CD4-positive, alpha-beta memory T cell (primary cell): ENCODE measurements around the gene PDZD4. TPM values are rescaled to one million over a fixed set of nuclear protein-coding genes. Genes with fewer than 3 reads are reported as not detected.

Source experiments
- CTCF ChIA-PET: fragments of 350-600 bp; sonication (Branson Sonifier 250); formaldehyde crosslinking; loops from one replicate; lab custom pipeline; 2021; ENCODE audit warnings: inconsistent platforms; ENCODE audit not compliant: partially characterized antibody; lab: Charles Lee
- POLR2A ChIA-PET: fragments of 350-600 bp; sonication (Branson Sonifier 250); formaldehyde crosslinking; loops from one replicate; lab custom pipeline; 2021; ENCODE audit not compliant: partially characterized antibody; lab: Charles Lee
- DNase-seq, 5 donors: peaks; one replicate each; pipeline versions ENCODE4 v3.0.0 to v3.0.0-alpha.2; 2020 to 2022; ENCODE audit warnings: mixed read lengths in 1 of 5
- H3K27ac ChIP-seq: one replicate; pipeline ENCODE4 v1.7.0; 2013; ENCODE audit warnings: low read depth, low read length
- H3K27me3 ChIP-seq: 2 replicates; pipeline ENCODE4 v1.7.0; 2013; ENCODE audit warnings: mild to moderate bottlenecking, low read length, moderate library complexity; ENCODE audit not compliant: insufficient read depth
- H3K36me3 ChIP-seq: 2 replicates; pipeline ENCODE4 v1.7.0; 2013; ENCODE audit warnings: mild to moderate bottlenecking, low read length, moderate library complexity; ENCODE audit not compliant: insufficient read depth
- H3K4me1 ChIP-seq: 2 replicates; pipeline ENCODE4 v1.7.0; 2013; ENCODE audit warnings: mild to moderate bottlenecking, low read length, moderate library complexity; ENCODE audit not compliant: insufficient read depth
- H3K4me3 ChIP-seq, 2 donors: one replicate each; pipeline ENCODE4 v1.7.0; 2013; ENCODE audit warnings: low read length in 2 of 2, mild to moderate bottlenecking in 1 of 2
- H3K9me3 ChIP-seq, 2 donors: one replicate each; pipeline ENCODE4 v1.7.0; 2013; ENCODE audit warnings: low read length in 2 of 2, control low read depth in 1 of 2; ENCODE audit not compliant: control insufficient read depth in 1 of 2
- H3K27ac Mint-ChIP-seq, 7 donors: one replicate each; pipeline ENCODE4 v1.8.0; 2020 to 2021; ENCODE audit warnings: mixed read lengths in 7 of 7, mild to moderate bottlenecking in 6 of 7, inconsistent platforms in 3 of 7, moderate library complexity in 3 of 7
- H3K27me3 Mint-ChIP-seq, 2 donors: one replicate each; pipeline ENCODE4 v1.8.0; 2020 to 2021; ENCODE audit warnings: mixed read lengths in 2 of 2
- H3K36me3 Mint-ChIP-seq, 2 donors: one replicate each; pipeline ENCODE4 v1.8.0; 2020 to 2021; ENCODE audit warnings: mixed read lengths in 2 of 2, inconsistent platforms in 1 of 2, mild to moderate bottlenecking in 1 of 2
- H3K4me1 Mint-ChIP-seq, 4 donors: one replicate each; pipeline ENCODE4 v1.8.0; 2020 to 2021; ENCODE audit warnings: mixed read lengths in 4 of 4, mild to moderate bottlenecking in 1 of 4
- H3K4me3 Mint-ChIP-seq, 8 donors: one replicate each; pipeline ENCODE4 v1.8.0; 2020 to 2021; ENCODE audit warnings: mixed read lengths in 8 of 8, mild to moderate bottlenecking in 7 of 8, moderate library complexity in 6 of 8, inconsistent platforms in 3 of 8
- H3K9me3 Mint-ChIP-seq, 8 donors: one replicate each; pipeline ENCODE4 v1.8.0; 2020 to 2021; ENCODE audit warnings: mixed read lengths in 8 of 8, mild to moderate bottlenecking in 5 of 8, inconsistent platforms in 3 of 8, moderate library complexity in 1 of 8
- intact Hi-C: fragments of 100-400 bp; cut with micrococcal nuclease; formaldehyde crosslinking; loops from one replicate; pipeline ENCODE4 v1.15.1; 2023
- polyA plus RNA-seq, 2 donors: library from polyadenylated mRNA; unstranded; fragments of 300-500 nt; fragmentation: Illumina TruSeq; gene quantifications; one replicate each; pipeline ENCODE4 v1.2.3, GENCODE V29; 2021
- total RNA-seq, 2 experiments: library from RNA; stranded (reverse); gene quantifications; one replicate each; pipeline ENCODE4 v1.2.3, GENCODE V29; 2021

PDZD4 gene
- total and polyA plus RNA-seq, 4 experiments from 2014 or later, result 0.47 to 5.0 (median 3.5) TPM

DNA sequence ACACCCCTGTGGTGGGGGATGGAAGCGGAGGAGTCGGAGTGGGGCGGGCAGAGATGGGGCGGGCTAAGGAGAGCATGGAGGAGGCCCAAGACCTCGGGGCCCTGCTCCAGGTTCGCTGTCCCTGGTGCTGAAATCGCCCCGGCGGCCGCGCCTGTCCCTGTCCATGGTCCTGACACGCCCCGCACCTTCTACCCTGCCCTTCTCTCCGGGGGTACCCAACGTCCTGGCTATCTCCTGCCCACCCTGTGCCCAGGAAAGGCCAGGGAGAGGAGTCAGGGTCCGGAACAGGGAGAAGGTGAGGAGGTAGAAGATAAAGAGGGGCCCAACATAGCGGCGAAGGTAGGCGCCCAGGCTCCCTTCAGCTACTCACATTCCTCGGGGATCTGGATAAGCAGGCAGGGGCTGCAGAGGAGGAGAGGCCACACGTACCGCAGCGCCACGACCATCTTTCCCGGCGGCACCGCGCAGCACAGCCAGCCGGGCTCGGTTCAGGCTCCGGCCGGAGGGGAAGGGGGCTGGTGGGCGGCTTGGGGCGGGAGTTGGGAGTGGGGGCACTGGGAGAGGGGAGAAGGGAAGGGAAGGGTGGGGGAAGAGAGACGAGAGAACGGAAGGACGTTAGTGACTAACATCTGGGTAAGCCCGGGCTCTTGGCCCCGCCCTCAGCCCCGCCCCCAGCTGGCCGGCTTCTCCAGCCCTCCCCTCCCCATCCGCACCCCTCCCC, 45.2 kb upstream of the PDZD4 start:
- Mint-ChIP-seq H3K9me3 (peaks cover 0 to 3% (median 0%) of the 10 kb centered on the region in 8 donors), H3K4me1 (peaks cover 4 to 20% (median 11%) of the 10 kb centered on the region in 4 donors), H3K27ac (peak overlapping the region in 3 of 7 donors; percentile 46 to 73 (median 68)), H3K4me3 (peak overlapping the region in 1 of 8 donors; percentile 6), H3K27me3 (peaks cover 6 to 13% of the 10 kb centered on the region in 2 donors), H3K36me3 (no peaks in the 10 kb centered on the region)
- Histone ChIP-seq H3K27me3 (no peaks in the 10 kb centered on the region), H3K27ac (no peak overlapping the region), H3K4me3 (no peak overlapping the region), H3K36me3 (no peaks in the 10 kb centered on the region), H3K4me1 (no peaks in the 10 kb centered on the region), H3K9me3 (no peaks in the 10 kb centered on the region)
- ChIA-PET CTCF (no interaction called here), POLR2A (no interaction called here)
- DNase-seq, result peak; percentile 56 to 68 (median 61)
- intact Hi-C loops, result no loop called here

DNA sequence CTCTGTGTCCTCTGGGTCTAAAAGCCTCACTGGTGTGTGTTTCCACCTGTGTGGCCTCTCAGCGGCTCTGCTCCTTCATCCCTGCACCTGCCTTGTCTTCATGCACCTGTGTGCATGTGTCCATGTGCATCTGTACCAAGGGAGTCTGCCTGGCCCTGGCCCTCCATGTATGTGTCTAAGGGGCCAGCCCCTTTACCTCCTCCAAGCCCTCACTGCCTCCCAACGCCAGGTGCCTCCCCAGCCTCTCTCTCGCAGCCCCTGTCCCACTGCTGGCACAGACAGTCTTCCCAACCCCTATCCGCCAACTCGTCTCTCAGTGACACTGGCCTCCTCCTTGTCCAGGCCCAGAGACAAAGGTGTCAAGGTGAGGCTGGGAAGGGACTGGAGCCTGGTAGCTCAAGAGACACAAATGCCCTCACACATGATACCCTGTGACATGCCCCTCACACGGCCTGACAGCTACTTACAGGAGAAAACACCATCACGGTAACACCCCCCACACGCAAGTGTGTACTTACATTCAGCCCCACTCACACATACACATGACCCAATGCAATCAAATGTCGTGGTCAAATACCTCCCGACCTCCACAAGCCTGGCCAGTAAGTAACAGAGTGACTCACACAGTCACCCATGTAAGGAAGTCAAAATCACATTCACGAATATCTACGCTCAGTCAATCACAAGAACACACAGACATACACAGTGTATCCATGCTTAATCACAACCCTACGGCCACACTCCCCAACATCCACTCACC, 44.2 kb upstream of the PDZD4 start:
- peak overlapping the region in 3 of 7 donors; percentile 24 to 91 (median 68) for H3K27ac Mint-ChIP-seq
- H3K4me1 ChIP-seq, result no peaks in the 10 kb centered on the region
- H3K9me3 ChIP-seq, result no peaks in the 10 kb centered on the region
- no peaks in the 10 kb centered on the region for H3K27me3 ChIP-seq
- peaks cover 4 to 20% (median 11%) of the 10 kb centered on the region in 4 donors for H3K4me1 Mint-ChIP-seq
- peak overlapping the region in 1 of 8 donors; percentile 11 for H3K4me3 Mint-ChIP-seq
- no peaks in the 10 kb centered on the region for H3K36me3 ChIP-seq
- peaks cover 0 to 3% (median 0%) of the 10 kb centered on the region in 8 donors for H3K9me3 Mint-ChIP-seq
- no peak overlapping the region for H3K4me3 ChIP-seq
- no peak overlapping the region for H3K27ac ChIP-seq
- CTCF ChIA-PET, result no interaction called here
- DNase-seq, result no peak
- intact Hi-C loops, result no loop called here
- peaks cover 6 to 13% of the 10 kb centered on the region in 2 donors for H3K27me3 Mint-ChIP-seq
- POLR2A ChIA-PET, result no interaction called here
- no peaks in the 10 kb centered on the region for H3K36me3 Mint-ChIP-seq

DNA sequence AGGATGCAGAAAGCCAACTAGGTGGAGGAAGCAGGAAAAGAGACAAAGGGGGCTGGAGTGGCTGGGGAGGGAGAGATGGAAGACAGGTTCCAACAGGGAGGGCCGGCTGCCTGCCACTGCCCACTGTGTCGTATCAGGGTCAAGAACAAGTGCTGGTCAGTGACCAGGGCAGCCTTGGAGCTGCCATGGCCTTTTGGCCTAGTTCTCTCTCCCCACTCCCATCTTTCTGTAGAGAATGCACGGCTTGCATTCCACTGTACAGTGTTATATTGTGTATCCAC, 43.7 kb upstream of the PDZD4 start:
- no peaks in the 10 kb centered on the region for H3K27me3 ChIP-seq
- H3K4me1 Mint-ChIP-seq, result peaks cover 2 to 16% (median 11%) of the 10 kb centered on the region in 4 donors
- ChIA-PET CTCF (no interaction called here), POLR2A (no interaction called here)
- no peak overlapping the region for H3K27ac ChIP-seq
- H3K9me3 Mint-ChIP-seq, result peaks cover 0 to 2% (median 0%) of the 10 kb centered on the region in 8 donors
- no peaks in the 10 kb centered on the region for H3K4me1 ChIP-seq
- H3K4me3 Mint-ChIP-seq, result no peak overlapping the region
- no peaks in the 10 kb centered on the region for H3K9me3 ChIP-seq
- peaks cover 4 to 11% of the 10 kb centered on the region in 2 donors for H3K27me3 Mint-ChIP-seq
- no peak overlapping the region for H3K27ac Mint-ChIP-seq
- no peak for DNase-seq
- H3K36me3 Mint-ChIP-seq, result no peaks in the 10 kb centered on the region
- intact Hi-C loops, result no loop called here
- H3K4me3 ChIP-seq, result no peak overlapping the region
- no peaks in the 10 kb centered on the region for H3K36me3 ChIP-seq

DNA sequence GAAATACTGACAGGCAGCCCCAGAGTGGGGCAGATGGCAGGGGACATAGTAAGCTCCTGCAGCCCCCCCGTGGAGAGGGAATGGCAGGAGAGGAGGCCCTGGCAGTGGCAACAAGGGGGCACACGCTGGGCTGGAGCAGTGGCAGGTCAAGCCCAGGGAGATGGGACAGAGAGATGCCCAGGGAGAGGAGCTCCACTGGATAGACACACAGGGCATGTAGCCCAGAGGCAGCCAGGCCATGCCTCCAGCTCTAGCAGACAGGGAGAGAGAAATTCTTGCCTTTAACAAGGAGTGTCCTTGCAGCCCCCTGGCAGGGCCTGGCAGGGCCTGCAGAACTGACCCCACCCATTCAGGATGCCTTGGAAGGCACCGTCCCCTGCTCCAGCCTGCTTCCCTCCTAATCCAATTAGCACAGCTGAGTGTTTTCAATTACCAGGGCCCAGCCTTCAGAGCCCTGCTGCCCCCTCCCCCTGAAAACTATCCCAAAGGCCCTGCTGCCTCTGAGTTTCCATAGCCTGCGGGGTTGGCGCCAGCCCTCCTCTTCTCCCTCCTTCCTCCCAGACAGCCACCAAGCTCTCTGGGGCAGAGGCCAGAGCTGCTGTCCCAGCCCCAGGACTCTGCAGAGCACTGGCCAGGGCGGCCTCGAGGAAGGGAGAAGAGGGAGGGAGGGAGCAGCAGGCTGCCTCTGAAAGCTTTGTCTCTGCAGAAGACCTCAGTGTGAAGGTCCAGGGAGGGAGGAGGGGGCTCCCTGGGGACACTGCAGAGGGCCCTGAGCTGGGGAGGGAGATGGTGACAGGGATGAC, 43.1 kb upstream of the PDZD4 start:
- no peaks in the 10 kb centered on the region for H3K4me1 ChIP-seq
- no peaks in the 10 kb centered on the region for H3K9me3 Mint-ChIP-seq
- no peak overlapping the region for H3K4me3 ChIP-seq
- peaks cover 3 to 9% of the 10 kb centered on the region in 2 donors for H3K27me3 Mint-ChIP-seq
- H3K4me3 Mint-ChIP-seq, result no peak overlapping the region
- H3K36me3 Mint-ChIP-seq, result no peaks in the 10 kb centered on the region
- no peaks in the 10 kb centered on the region for H3K36me3 ChIP-seq
- H3K4me1 Mint-ChIP-seq, result peaks cover 2 to 14% (median 10%) of the 10 kb centered on the region in 4 donors
- intact Hi-C loops, result no loop called here
- H3K27ac ChIP-seq, result no peak overlapping the region
- ChIA-PET CTCF (no interaction called here), POLR2A (no interaction called here)
- no peaks in the 10 kb centered on the region for H3K27me3 ChIP-seq
- no peaks in the 10 kb centered on the region for H3K9me3 ChIP-seq
- no peak overlapping the region for H3K27ac Mint-ChIP-seq
- no peak for DNase-seq

DNA sequence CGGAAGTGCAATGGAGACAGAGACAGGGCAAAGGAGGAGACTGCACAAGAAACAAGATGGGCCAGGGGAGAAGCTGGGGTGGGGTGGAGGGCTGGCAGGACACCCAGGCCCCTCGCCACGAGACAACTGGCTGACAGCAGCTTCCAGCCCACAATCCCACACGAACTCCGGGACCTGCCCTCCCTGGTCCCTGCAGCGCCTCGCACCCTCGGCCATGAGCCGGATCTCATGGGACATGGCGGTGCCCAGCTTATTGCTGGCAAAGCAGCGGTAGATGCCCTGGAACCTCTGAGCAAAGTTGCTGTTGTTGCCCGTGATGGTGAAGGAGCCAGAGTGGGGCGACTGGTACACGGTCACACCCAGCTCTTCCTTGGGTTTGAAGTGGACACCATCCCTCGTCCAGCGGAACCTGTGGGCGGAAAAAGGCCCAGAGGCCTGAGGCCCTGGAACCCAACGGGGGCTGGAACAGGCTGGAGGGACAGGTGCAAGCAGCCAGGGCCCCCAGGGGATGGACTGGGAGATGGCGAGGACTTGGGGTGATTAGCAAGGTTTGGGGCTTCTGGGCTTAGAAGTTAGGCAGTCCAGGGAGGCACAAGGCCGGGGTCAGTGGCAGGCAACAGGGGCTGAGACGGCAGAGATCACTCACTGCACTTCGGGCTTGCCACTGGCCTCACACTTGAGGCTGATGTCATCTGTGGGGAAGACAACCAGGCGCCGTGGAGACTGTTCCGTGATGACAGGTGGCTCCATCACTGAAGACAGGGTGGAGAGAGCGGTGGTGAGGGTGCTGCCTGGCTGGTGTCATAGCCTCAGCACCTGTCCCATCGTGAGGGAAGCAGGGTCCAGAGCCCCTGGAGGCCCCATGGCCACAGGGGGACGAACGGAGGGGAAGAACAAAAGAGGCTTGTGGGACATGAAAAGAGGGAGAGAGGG, 41.9 kb upstream of the PDZD4 start:
- Mint-ChIP-seq H3K4me1 (peaks cover 0 to 8% (median 3%) of the 10 kb centered on the region in 4 donors), H3K27me3 (peaks cover 3 to 6% of the 10 kb centered on the region in 2 donors), H3K36me3 (no peaks in the 10 kb centered on the region), H3K27ac (peak overlapping the region in 1 of 7 donors; percentile 57), H3K4me3 (no peak overlapping the region), H3K9me3 (no peaks in the 10 kb centered on the region)
- H3K9me3 ChIP-seq, result no peaks in the 10 kb centered on the region
- intact Hi-C loops, result no loop called here
- POLR2A ChIA-PET, result no interaction called here
- H3K4me1 ChIP-seq, result no peaks in the 10 kb centered on the region
- CTCF ChIA-PET, result no interaction called here
- H3K27ac ChIP-seq, result no peak overlapping the region
- no peaks in the 10 kb centered on the region for H3K36me3 ChIP-seq
- H3K4me3 ChIP-seq, result no peak overlapping the region
- no peaks in the 10 kb centered on the region for H3K27me3 ChIP-seq
- no peak for DNase-seq

DNA sequence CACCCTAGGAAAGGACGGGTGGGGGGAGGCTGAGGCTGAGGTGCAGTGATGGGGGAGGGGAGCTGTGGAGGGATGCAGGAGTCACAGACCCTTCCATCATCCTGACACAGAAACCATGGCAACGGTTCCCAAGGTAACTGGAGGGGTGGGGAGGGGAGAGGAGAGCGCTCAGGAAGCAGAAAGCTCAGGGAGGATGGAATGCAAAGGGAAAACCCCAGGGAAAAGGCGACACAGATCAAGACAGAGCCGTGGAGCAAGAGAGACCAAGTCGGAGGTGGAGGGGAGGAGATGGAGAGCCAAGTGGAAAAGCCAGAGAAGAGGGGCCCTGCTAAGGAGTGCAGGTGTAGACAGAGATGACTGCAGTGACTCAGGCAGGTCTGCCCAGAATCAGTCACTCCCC, 41.1 kb upstream of the PDZD4 start:
- Histone ChIP-seq H3K27ac (no peak overlapping the region), H3K4me3 (no peak overlapping the region), H3K36me3 (no peaks in the 10 kb centered on the region), H3K9me3 (no peaks in the 10 kb centered on the region), H3K27me3 (no peaks in the 10 kb centered on the region), H3K4me1 (no peaks in the 10 kb centered on the region)
- peaks cover 0 to 8% (median 3%) of the 10 kb centered on the region in 4 donors for H3K4me1 Mint-ChIP-seq
- no peaks in the 10 kb centered on the region for H3K9me3 Mint-ChIP-seq
- peaks cover 3 to 6% of the 10 kb centered on the region in 2 donors for H3K27me3 Mint-ChIP-seq
- ChIA-PET CTCF (no interaction called here), POLR2A (no interaction called here)
- H3K36me3 Mint-ChIP-seq, result no peaks in the 10 kb centered on the region
- H3K27ac Mint-ChIP-seq, result no peak overlapping the region
- DNase-seq, result no peak
- no peak overlapping the region for H3K4me3 Mint-ChIP-seq
- intact Hi-C loops, result no loop called here
